Skeletal muscle satellite cell (primary cell): Measurements from ENCODE around the gene NTF3.

Experiments
- H3K27me3 ChIP-seq: 2 replicates; pipeline ENCODE4 v1.7.0; 2013; ENCODE audit warnings: low read length; ENCODE audit not compliant: control insufficient read depth, insufficient read depth
- H3K36me3 ChIP-seq: 2 replicates; pipeline ENCODE4 v1.7.0; 2013; ENCODE audit warnings: mild to moderate bottlenecking, control low read depth, low read length; ENCODE audit not compliant: insufficient read depth
- H3K4me1 ChIP-seq: 2 replicates; pipeline ENCODE4 v1.7.0; 2013; ENCODE audit warnings: low read length; ENCODE audit not compliant: control insufficient read depth, insufficient read depth
- H3K4me2 ChIP-seq: 2 replicates; pipeline ENCODE4 v1.7.0; 2013; ENCODE audit warnings: mild to moderate bottlenecking, low read length
- H3K4me3 ChIP-seq: 2 replicates; pipeline ENCODE4 v1.7.0; 2013; ENCODE audit warnings: low read length
- H3K9ac ChIP-seq: 2 replicates; pipeline ENCODE4 v1.7.0; 2013; ENCODE audit warnings: mild to moderate bottlenecking, low read depth, low read length, moderate library complexity
- H3K9me3 ChIP-seq: replicated peaks from 2 replicates; pipeline ENCODE4 v1.7.0; 2013; ENCODE audit warnings: mild to moderate bottlenecking, control low read depth, low read length

NTF3 gene

DNA sequence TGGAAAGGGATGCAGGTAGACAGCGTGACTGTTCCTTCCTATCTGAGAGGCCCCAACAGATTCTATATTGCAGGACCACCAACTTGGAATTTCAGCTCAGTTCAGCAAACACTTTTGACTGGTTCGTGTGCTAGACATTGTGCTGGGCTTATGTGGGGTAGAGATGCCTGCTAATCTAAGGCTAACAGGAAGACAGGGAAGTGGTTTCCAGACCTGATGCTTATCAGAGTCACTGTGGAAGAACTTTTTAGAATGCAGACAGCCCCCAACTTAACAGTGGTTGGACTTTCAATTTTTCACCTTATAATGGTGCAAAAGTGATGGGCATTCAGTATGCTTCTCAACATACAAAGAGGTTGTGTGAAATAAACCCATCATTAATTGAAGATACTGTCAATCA is 32.2 kb downstream of the NTF3 start:
- no peak overlapping the region for H3K9ac ChIP-seq
- no peaks in the 10 kb centered on the region for H3K9me3 ChIP-seq
- H3K4me2 ChIP-seq = no peak overlapping the region
- H3K4me3 ChIP-seq = no peak overlapping the region
- H3K4me1 ChIP-seq = no peaks in the 10 kb centered on the region
- no peaks in the 10 kb centered on the region for H3K27me3 ChIP-seq
- H3K36me3 ChIP-seq = no peaks in the 10 kb centered on the region

DNA sequence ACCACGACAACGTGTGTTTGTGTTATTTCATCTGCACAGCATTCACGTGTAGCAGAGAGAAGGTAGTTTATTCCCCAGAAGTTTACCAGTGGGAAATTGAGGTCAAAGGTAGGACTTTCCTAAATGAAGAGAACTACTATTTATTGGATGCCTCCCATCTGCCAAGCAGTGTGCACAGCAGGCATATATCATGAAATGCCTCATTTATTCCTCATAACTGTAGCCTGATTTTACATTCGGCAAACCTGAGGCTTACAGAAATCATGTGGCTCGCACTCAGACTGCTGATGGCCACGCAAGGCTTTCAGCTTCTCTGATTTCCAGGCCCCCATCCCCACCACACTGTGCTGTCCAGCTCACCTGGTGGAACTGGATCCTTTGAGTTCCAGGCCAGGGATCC is 33.5 kb downstream of the NTF3 start:
- Histone ChIP-seq H3K9me3 (no peaks in the 10 kb centered on the region), H3K9ac (no peak overlapping the region), H3K4me3 (no peak overlapping the region), H3K27me3 (no peaks in the 10 kb centered on the region), H3K4me2 (no peak overlapping the region), H3K36me3 (no peaks in the 10 kb centered on the region), H3K4me1 (no peaks in the 10 kb centered on the region)

DNA sequence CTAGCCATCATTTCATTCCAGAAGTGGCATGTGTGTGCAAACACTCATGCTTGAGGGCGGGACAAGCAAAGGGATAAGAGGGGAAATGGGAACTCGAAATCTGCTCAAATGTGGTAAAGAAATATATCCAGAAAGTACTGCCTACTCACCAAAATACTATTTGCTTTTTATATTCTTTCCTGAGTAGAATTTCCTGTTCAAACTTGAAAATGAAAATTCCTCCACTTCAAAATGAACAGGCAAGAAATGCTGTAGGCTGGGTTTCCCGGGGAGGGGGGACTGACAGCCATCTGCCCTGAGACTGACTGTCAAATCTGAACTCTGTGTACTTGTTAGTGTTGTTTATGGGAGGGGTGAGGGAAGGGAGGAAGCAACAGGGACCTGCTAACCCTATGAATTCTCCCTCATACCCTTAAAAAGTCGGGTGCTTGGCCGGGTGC is 34.6 kb downstream of the NTF3 start:
- Histone ChIP-seq H3K4me1 (no peaks in the 10 kb centered on the region), H3K9me3 (no peaks in the 10 kb centered on the region)

DNA sequence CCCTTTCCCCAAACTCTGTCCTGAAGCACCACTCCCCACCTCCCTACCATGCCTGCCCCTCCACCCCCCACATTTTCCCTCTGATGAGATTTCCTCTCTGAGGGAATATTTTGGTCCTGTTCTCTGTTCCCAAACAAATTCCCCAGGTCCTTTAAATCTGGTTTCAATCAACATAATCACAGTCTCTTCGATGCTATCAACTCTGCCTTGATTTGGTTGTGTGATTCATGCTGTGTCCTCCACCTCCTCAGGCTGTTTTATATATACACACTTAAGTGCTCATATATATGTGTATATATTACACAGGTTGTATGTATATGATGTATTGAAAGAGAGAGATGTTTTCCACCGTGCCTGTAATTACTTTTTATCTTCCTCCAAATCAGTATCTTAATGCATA is 36.0 kb downstream of the NTF3 start:
- no peaks in the 10 kb centered on the region for H3K4me1 ChIP-seq

More for the DNA sequence above, 34.6 kb downstream of the NTF3 start:
- Histone ChIP-seq H3K36me3 (no peaks in the 10 kb centered on the region), H3K4me3 (no peak overlapping the region), H3K4me2 (no peak overlapping the region), H3K27me3 (no peaks in the 10 kb centered on the region), H3K9ac (no peak overlapping the region)

DNA sequence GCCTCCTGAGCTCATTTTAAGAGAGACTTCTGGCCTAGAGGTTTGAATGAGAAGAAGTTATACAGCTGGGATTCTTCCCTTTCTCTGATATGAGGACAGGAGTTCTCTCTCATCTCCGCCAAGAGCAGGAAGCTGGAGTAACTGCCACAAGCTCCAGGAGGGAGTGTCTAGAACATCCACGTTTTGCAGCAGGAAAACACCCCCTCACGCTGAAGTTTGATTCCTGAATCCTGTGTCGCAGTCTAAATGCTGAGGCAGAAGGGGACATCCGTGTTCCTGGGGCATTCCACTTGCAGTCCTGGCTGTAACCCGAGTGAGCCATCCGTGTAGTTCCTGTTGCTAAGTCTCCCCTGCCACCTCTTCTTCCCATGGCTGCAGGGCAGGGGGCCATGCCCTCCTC is 38.3 kb downstream of the NTF3 start:
- H3K4me3 ChIP-seq = no peak overlapping the region
- H3K36me3 ChIP-seq = no peaks in the 10 kb centered on the region
- H3K4me2 ChIP-seq = no peak overlapping the region
- no peaks in the 10 kb centered on the region for H3K9me3 ChIP-seq
- no peak overlapping the region for H3K9ac ChIP-seq
- H3K27me3 ChIP-seq = no peaks in the 10 kb centered on the region
- H3K4me1 ChIP-seq = no peaks in the 10 kb centered on the region

More for the DNA sequence above, 36.0 kb downstream of the NTF3 start:
- H3K4me2 ChIP-seq = no peak overlapping the region
- H3K4me3 ChIP-seq = no peak overlapping the region
- H3K9me3 ChIP-seq = no peaks in the 10 kb centered on the region
- H3K9ac ChIP-seq = no peak overlapping the region
- no peaks in the 10 kb centered on the region for H3K27me3 ChIP-seq
- H3K36me3 ChIP-seq = no peaks in the 10 kb centered on the region

DNA sequence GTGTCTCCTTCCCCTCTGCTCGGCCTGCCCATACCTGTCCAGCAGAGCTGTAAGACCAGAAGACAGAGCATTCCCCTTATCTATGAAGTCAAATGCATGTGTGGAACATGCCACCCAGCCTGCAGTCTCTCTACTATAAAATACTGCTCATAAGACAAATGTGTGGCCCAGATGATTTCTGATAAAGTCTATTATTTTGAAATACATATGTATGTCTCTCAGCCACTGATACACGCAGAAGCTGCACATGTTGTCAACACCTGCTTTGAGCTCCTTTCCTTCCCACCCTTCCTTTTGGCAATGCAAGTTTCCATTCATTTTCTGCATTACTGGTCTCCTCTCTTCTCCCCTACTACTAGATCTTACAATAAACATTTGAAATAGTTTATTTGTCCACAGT is 38.8 kb downstream of the NTF3 start:
- Histone ChIP-seq H3K4me1 (no peaks in the 10 kb centered on the region), H3K4me2 (no peak overlapping the region), H3K4me3 (no peak overlapping the region), H3K9ac (no peak overlapping the region), H3K9me3 (no peaks in the 10 kb centered on the region), H3K27me3 (no peaks in the 10 kb centered on the region), H3K36me3 (no peaks in the 10 kb centered on the region)

DNA sequence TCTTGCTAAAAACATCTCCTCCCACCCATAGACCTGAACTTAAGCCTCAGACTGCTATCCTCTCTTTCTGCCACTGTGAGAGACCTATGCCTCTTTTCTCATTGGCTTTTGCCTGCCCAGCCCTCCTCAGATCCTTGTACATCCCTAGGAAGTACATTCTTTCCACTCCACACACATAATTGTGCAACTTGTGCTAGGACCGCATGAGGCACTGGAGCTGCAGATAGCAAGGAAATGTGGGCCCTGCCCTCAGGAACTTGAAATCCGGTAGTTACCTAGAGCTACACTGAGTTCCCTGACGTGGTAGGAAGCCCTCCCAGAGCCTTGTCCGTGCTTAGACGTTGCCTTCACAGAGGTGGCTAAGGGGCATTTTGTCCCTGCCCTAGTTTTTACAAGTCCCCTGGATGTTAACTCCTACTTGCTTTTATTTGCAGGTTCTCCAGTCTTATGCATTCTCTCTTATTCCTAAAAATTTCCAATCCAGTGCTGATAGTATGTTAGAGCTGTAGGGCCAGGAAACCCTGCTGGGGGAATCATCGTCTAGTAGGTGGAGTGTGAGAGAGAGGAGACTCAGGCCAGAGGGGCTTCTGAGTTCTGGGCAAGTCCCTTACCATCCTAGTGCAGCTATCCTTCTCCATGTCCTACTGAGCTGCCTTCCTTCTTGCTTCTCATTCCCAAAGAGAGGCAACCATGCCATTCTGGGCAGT is 41.3 kb downstream of the NTF3 start:
- Histone ChIP-seq H3K9me3 (no peaks in the 10 kb centered on the region), H3K4me3 (no peak overlapping the region), H3K27me3 (no peaks in the 10 kb centered on the region), H3K36me3 (no peaks in the 10 kb centered on the region), H3K9ac (no peak overlapping the region), H3K4me1 (no peaks in the 10 kb centered on the region), H3K4me2 (no peak overlapping the region)

DNA sequence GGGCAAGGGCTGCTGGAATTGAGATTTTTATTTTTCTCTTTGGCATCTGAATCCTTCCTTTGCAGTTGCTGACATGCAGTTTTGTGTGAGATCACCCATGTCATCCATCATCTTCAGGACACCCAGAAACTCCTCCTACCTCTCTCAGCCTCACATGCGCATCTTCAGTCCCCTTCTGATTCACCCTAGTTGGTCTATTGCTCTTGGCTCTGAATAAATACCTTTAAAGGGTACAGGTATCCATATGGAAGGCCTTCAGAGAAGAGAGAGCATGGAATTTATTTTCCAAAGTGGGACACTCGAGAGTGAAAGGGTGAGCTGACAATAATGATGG is 41.8 kb downstream of the NTF3 start:
- H3K4me1 ChIP-seq = no peaks in the 10 kb centered on the region
- no peak overlapping the region for H3K9ac ChIP-seq
- no peaks in the 10 kb centered on the region for H3K27me3 ChIP-seq
- H3K9me3 ChIP-seq = no peaks in the 10 kb centered on the region
- H3K4me3 ChIP-seq = no peak overlapping the region
- no peak overlapping the region for H3K4me2 ChIP-seq
- H3K36me3 ChIP-seq = no peaks in the 10 kb centered on the region

DNA sequence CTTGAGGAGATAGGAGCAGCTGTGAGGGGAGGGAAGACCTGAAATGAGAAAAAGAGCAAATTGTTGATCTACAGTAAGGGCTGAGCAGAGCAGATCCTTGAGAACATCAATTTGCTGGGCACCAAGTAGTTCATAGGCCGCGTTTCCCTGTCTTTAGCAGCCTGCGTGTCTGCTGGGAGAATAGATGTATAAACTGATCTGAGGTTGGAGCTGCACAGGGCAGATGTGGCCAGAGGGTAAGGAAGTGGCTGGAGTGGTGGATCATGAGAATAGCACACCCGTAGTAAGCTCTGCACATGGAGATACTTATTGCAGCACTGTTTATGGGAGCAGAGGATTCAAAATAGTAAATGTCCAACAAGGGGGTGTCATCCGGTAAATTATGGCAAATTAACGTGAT is 44.4 kb downstream of the NTF3 start:
- H3K4me1 ChIP-seq = no peaks in the 10 kb centered on the region
- no peak overlapping the region for H3K4me3 ChIP-seq
- peaks cover 8% of the 10 kb centered on the region for H3K27me3 ChIP-seq
- no peak overlapping the region for H3K4me2 ChIP-seq
- H3K9me3 ChIP-seq = no peaks in the 10 kb centered on the region
- no peaks in the 10 kb centered on the region for H3K36me3 ChIP-seq
- no peak overlapping the region for H3K9ac ChIP-seq

DNA sequence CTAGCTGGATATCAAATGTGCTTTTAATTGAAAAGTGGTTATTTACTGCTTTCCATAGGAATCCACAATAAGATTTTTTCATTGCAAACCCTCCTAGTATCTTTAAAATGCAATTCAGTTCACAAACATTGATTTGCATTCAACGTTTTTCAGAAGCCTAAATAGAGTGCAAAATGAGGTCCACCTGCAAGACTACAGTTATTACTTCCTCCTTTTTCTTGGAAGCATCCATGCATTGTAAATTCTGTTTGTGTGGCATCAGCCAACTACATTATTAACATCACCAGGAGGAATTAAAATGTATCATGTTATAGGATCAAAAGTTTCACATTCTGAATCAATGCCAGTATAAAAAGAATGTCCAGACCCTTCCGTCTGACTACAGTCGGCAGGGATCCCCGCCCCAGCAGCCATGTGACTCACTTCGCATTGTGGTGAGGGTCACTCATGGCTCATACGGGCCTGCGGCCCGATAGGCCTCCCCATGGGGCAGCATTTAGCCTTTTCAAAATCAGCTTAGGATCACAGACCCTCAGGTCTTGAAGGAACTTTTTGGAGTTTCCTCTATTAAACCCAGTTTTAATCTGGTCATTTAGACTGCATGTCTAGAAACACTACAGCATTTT is 46.3 kb downstream of the NTF3 start:
- Histone ChIP-seq H3K36me3 (no peaks in the 10 kb centered on the region), H3K9me3 (no peaks in the 10 kb centered on the region), H3K4me3 (no peak overlapping the region), H3K27me3 (peaks cover 8% of the 10 kb centered on the region), H3K4me1 (no peaks in the 10 kb centered on the region), H3K9ac (no peak overlapping the region), H3K4me2 (no peak overlapping the region)

DNA sequence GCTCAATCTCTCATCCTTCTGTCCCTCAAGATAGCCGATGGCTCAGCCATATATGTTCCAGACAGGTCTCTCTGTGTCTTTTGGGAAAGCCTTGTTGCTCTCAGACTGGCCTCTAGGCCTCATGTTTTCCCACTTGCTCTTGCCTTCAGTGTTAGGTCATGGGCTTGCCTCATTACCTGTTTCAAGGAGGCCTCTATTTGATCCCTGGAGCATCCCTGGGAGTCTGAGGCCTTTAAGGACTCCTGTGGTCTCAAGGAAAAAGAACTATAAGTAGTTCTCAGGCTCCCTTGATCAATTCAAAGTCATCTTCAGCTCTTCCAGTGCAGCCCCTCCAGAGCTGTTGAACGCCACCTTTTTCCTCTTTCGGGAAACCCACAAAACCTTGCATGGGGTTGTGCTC is 47.9 kb downstream of the NTF3 start:
- no peak overlapping the region for H3K4me2 ChIP-seq
- H3K36me3 ChIP-seq = no peaks in the 10 kb centered on the region
- no peak overlapping the region for H3K4me3 ChIP-seq
- no peaks in the 10 kb centered on the region for H3K9me3 ChIP-seq
- no peaks in the 10 kb centered on the region for H3K4me1 ChIP-seq
- peaks cover 8% of the 10 kb centered on the region for H3K27me3 ChIP-seq
- H3K9ac ChIP-seq = no peak overlapping the region
